Measurements from ENCODE around the gene PRKN. TPM values are rescaled to one million over a fixed set of nuclear protein-coding genes. Genes with fewer than 3 reads are reported as not detected.

PRKN gene
- total and polyA plus RNA-seq, 5 experiments from 2014 or later = 2.2 to 5.6 (median 3.5) TPM

DNA sequence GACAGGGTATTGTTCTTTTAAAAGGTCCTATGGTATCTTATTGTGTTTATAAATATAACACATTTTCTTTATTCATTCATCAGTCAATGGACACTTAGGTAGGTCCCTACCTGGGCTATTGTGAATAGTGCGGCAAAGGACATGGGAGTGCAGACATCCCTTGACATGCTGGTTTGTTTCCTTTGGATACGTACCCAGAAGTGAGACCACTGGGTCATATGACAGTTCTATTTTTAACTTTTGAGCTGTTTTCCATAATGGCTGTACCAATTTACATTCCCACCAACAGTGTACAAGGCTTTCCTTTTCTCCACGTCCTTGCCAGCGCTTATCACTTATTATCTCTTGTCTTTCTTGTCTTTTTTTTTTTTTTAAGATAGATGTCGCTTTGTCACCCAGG, 627.5 kb downstream of the PRKN start:
- peaks cover 0 to 84% (median 23%) of the 10 kb centered on the region in 9 donors for H3K9me3 Mint-ChIP-seq
- POLR2A ChIA-PET = no interaction called here
- peaks cover 0 to 26% (median 24%) of the 10 kb centered on the region in 3 donors for H3K36me3 Mint-ChIP-seq
- ATAC-seq (no peak), DNase-seq (no peak)
- H3K27me3 Mint-ChIP-seq = no peaks in the 10 kb centered on the region
- no peaks in the 10 kb centered on the region for H3K4me1 Mint-ChIP-seq
- no peak overlapping the region for H3K27ac Mint-ChIP-seq
- no peak overlapping the region for H3K4me3 Mint-ChIP-seq

DNA sequence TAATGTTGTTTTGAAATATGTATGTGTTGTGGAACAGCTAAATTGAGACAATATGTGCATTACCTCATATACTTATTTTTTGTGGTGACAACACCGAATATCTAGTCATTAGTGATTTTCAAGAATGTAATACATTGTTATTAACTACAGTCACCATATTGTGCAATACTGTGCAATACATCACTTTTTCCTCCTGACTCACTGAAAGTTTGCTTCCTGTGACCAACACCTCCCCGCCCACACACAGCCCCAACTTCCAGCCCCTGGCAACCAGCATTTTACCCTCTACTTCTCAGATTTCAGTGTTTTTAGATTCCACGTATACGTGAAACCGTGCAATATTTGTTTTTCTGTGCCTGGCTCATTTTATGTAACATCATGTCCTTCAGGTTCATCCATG, 627.9 kb downstream of the PRKN start:
- POLR2A ChIA-PET = no interaction called here
- no peak for ATAC-seq
- Mint-ChIP-seq H3K4me3 (no peak overlapping the region), H3K4me1 (no peaks in the 10 kb centered on the region), H3K27me3 (no peaks in the 10 kb centered on the region), H3K9me3 (peaks cover 0 to 88% (median 27%) of the 10 kb centered on the region in 9 donors), H3K27ac (no peak overlapping the region), H3K36me3 (peaks cover 0 to 30% (median 28%) of the 10 kb centered on the region in 3 donors)
- no peak for DNase-seq

DNA sequence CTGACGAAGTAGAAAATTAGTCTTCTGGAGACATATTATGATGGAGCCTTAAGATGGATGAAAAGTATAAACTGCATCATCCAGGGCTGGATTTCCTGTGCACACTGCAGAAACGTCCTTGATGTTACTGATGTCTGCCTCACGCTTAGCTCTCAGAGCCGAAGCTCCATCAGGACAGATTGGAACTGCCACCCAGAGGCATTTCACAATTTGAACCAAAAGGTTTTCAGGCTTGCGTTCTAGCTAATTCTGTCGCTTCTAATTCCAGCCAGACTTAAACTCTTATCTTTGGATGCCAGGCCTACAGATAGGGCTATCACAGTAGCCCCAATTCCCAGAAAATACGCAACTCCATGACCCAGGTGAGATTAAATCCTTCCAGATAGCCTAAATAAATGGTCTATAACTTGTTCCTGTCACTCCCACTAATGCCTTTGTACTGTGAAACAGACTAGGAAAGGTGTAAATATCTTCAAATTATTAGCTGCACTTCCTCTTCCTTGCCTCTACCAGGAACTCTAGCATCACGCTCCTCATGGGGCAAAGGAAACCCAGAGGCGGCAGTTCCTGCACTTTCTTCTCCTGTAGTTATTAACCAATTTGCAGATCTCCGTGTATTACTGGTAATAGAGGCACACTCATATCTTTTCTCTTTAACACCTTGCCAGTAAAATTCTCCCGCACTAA, 634.6 kb downstream of the PRKN start:
- Mint-ChIP-seq H3K4me3 (peak overlapping the region in 1 of 10 donors; percentile 15), H3K27me3 (no peaks in the 10 kb centered on the region), H3K27ac (no peak overlapping the region), H3K4me1 (no peaks in the 10 kb centered on the region), H3K36me3 (peaks cover 0 to 47% (median 28%) of the 10 kb centered on the region in 3 donors), H3K9me3 (peaks cover 0 to 79% (median 33%) of the 10 kb centered on the region in 9 donors)
- no peak for ATAC-seq
- POLR2A ChIA-PET = no interaction called here
- no peak for DNase-seq

DNA sequence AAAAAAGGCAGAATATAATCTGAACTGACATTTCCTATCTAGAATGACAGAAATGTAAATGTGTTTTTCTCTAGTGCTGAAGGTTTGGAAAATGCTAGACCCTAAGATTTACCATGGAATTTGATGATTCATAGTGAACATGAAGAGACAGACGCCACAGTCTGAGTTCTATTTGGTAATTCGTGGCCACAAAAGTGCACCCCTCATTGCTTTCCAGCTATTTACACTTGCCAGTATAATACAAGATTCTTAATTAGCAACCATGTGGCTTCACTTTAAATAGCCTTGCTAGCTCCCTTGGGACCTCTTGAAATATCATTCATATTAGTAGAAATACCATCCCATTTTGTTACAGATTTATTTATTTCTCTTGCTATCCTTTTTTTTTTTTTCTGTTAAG, 636.8 kb downstream of the PRKN start:
- Mint-ChIP-seq H3K9me3 (peaks cover 2 to 66% (median 22%) of the 10 kb centered on the region in 9 donors), H3K36me3 (peaks cover 0 to 46% (median 18%) of the 10 kb centered on the region in 3 donors), H3K4me3 (no peak overlapping the region), H3K4me1 (no peaks in the 10 kb centered on the region), H3K27me3 (no peaks in the 10 kb centered on the region), H3K27ac (no peak overlapping the region)
- DNase-seq = no peak
- POLR2A ChIA-PET = no interaction called here
- ATAC-seq = no peak

DNA sequence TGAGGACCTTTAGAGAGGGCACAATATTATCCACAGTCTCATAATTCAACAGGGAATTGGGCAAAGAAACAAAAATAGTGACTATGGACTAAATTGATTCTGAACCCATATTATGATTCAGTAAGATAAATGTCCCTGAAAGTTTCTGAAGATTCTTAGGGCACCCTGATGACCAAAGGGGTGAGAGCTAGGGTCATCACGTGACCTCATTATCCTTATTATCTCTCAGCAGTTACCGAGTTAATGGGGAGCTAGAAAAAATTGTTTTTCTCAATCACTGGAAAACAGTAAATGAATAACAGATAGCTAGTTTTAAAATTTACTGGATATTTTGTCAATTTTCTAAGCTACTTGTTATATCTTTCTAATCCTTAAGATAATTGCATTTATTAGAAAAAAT, 639.5 kb downstream of the PRKN start:
- POLR2A ChIA-PET = no interaction called here
- H3K4me1 Mint-ChIP-seq = no peaks in the 10 kb centered on the region
- H3K36me3 Mint-ChIP-seq = peaks cover 0 to 31% (median 8%) of the 10 kb centered on the region in 3 donors
- H3K4me3 Mint-ChIP-seq = no peak overlapping the region
- no peaks in the 10 kb centered on the region for H3K27me3 Mint-ChIP-seq
- DNase-seq (no peak), ATAC-seq (no peak)
- H3K27ac Mint-ChIP-seq = no peak overlapping the region
- H3K9me3 Mint-ChIP-seq = peaks cover 2 to 47% (median 16%) of the 10 kb centered on the region in 9 donors

DNA sequence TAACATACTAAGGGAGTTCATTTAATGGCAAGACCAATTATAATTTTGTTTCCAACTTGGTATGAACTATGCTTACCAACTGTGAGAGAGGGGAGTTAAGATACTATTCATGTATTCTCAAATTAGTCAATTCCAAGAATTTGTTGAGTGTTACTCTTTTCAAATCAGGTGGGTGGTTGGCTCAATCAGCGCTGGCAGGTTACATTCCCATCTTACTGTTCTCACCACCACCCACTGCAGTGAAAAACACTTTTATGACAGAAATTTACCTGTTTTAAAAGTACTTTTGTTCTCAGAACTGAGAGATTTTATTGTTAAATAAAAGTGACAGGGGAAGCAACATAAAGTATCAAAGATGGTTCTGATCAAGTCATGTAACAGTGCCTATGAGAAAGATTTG, 642.0 kb downstream of the PRKN start:
- no peaks in the 10 kb centered on the region for H3K27me3 Mint-ChIP-seq
- no peak for DNase-seq
- H3K4me3 Mint-ChIP-seq = no peak overlapping the region
- H3K4me1 Mint-ChIP-seq = no peaks in the 10 kb centered on the region
- POLR2A ChIA-PET = no interaction called here
- H3K27ac Mint-ChIP-seq = no peak overlapping the region
- H3K36me3 Mint-ChIP-seq = peaks cover 0 to 33% (median 5%) of the 10 kb centered on the region in 3 donors
- H3K9me3 Mint-ChIP-seq = peaks cover 2 to 46% (median 21%) of the 10 kb centered on the region in 9 donors
- no peak for ATAC-seq

DNA sequence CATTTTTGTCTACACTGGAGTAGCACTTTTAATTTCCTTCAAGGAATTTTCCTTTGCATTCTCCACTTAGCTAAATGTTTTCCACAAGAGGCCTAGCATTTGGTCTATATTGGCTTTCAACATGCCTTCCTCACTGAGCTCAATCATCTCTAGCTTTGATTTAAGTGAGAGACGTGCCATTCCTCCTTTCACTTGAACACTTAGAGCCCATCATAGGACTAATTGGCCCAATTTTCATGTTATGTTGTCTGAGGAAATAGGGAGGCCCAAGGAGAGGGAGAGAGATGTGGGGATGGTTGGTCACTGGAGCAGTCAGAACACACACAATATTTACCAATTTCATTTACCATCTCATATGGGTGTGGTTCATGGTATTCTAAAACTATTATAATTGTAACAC, 645.0 kb downstream of the PRKN start:
- H3K27me3 Mint-ChIP-seq = no peaks in the 10 kb centered on the region
- no peak overlapping the region for H3K4me3 Mint-ChIP-seq
- no peak overlapping the region for H3K27ac Mint-ChIP-seq
- POLR2A ChIA-PET = no interaction called here
- peaks cover 0 to 54% (median 24%) of the 10 kb centered on the region in 9 donors for H3K9me3 Mint-ChIP-seq
- ATAC-seq = no peak
- no peak for DNase-seq
- peaks cover 0 to 27% (median 4%) of the 10 kb centered on the region in 3 donors for H3K36me3 Mint-ChIP-seq
- H3K4me1 Mint-ChIP-seq = no peaks in the 10 kb centered on the region

DNA sequence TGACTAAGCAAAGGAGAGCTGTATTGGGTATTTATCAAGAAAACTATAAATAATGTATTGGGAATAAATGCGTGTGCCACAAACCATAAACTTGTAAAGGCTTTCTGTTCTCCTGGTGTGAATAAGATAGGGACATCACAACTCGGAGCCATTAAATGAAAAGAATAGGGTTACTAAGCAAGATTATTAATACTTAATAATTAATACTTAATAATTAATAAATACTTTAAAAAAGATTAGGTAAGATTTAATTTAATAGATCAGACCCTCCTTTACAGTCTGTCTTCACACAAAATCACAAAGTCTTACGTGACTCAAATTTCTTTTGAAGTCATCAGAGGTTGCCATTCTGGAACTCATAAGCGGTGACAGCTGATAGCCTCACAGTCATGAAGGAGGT, 648.9 kb downstream of the PRKN start:
- DNase-seq (no peak), ATAC-seq (no peak)
- Mint-ChIP-seq H3K4me1 (no peaks in the 10 kb centered on the region), H3K36me3 (peaks cover 0 to 39% (median 11%) of the 10 kb centered on the region in 3 donors), H3K27ac (no peak overlapping the region), H3K4me3 (no peak overlapping the region), H3K27me3 (no peaks in the 10 kb centered on the region), H3K9me3 (peaks cover 1 to 78% (median 23%) of the 10 kb centered on the region in 9 donors)
- POLR2A ChIA-PET = no interaction called here

DNA sequence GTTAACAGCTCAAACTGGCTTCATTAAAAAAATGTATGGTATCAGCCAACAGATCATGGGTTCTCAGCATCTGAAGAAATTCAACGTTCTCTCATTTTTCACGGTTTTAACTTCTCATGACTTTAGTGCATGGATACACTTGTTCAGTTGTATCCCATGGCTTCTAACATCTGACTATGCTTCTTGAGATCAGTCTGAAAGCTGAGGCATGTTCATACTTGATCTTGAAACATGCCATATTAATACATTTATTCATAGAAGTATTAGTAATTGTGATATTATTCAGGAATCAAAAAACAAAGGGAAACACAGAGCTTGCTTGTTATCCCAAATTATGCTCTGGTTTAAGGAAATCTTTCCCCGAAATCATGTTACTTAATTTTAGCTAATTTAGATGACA, 649.4 kb downstream of the PRKN start:
- no peaks in the 10 kb centered on the region for H3K4me1 Mint-ChIP-seq
- H3K9me3 Mint-ChIP-seq = peaks cover 1 to 79% (median 23%) of the 10 kb centered on the region in 9 donors
- DNase-seq = no peak
- ATAC-seq = no peak
- POLR2A ChIA-PET = no interaction called here
- no peaks in the 10 kb centered on the region for H3K27me3 Mint-ChIP-seq
- no peak overlapping the region for H3K4me3 Mint-ChIP-seq
- H3K27ac Mint-ChIP-seq = no peak overlapping the region
- peaks cover 0 to 37% (median 13%) of the 10 kb centered on the region in 3 donors for H3K36me3 Mint-ChIP-seq

DNA sequence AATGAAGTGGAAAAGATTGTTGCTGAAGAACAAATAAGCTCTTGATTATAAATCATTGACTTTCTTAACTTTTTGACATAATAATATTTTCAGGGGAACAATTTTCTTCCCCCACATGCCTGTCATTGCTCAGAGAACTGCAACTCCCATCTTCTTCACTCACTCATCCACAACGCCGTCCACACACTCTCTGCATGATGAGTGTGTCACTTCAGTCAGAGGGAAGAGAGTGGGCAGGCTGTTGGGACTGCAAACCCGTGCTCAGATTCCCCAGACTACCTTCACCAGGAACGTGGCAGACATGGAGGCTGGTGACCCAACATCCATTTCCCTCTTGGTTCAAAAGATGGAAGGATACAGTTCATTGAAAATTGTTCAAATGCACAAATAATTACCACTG, 650.8 kb downstream of the PRKN start:
- ATAC-seq (no peak), DNase-seq (no peak)
- Mint-ChIP-seq H3K27ac (no peak overlapping the region), H3K4me3 (no peak overlapping the region), H3K9me3 (peaks cover 0 to 80% (median 25%) of the 10 kb centered on the region in 9 donors), H3K4me1 (no peaks in the 10 kb centered on the region), H3K27me3 (no peaks in the 10 kb centered on the region), H3K36me3 (peaks cover 0 to 36% (median 22%) of the 10 kb centered on the region in 3 donors)
- POLR2A ChIA-PET = no interaction called here

DNA sequence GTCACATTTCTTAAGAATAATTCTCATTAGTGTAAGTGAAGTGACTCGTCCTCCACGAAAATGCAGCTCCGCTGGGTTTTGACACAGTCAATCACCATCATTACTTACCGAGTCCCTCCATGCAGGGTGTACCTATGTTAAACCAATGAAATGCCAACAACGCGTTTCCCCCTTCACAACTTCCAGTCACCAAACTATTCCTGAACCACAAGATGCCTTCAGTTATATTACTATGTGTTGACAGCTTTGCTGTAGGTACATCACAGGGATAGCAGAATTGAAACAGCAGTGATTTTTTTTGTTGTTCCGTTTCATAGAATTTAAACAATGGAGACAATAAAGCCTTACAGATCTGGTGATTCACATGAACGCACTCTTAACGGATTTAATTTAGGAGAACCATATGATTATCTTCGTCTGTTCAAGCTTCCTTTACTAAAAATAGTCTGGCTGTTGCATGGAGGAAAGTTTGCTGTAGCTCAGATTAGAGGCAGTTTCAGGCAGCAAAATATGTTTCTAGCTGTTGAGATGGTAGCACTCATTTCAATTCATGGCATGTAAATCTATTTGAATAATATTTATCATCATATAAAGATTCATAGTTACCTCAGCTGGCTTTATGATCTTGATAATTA, 652.8 kb downstream of the PRKN start:
- DNase-seq (no peak), ATAC-seq (no peak)
- Mint-ChIP-seq H3K27me3 (no peaks in the 10 kb centered on the region), H3K9me3 (peaks cover 0 to 86% (median 33%) of the 10 kb centered on the region in 9 donors), H3K27ac (no peak overlapping the region), H3K36me3 (peaks cover 0 to 40% (median 25%) of the 10 kb centered on the region in 3 donors), H3K4me3 (no peak overlapping the region), H3K4me1 (no peaks in the 10 kb centered on the region)
- POLR2A ChIA-PET = no interaction called here

DNA sequence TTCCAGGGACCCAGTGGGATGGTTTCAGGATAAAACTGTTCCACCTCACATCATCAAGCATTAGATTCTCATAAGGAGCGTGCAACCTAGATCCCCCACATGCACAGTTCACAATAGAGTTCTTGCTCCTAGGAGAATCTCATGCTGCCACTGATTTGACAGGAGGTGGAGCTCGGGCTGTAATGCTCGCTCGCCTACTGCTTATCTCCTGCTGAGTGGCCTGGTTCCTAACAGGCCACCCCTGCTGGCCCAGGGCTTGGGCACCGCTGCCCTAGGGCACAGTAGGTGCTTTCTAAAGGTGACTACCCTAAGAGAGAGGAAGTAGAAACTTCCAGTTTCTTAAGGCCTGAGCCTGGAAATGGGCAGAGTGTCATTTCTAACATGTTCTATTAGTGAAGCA, 656.9 kb downstream of the PRKN start:
- Mint-ChIP-seq H3K27ac (no peak overlapping the region), H3K4me3 (no peak overlapping the region), H3K9me3 (peaks cover 0 to 91% (median 51%) of the 10 kb centered on the region in 9 donors), H3K4me1 (no peaks in the 10 kb centered on the region), H3K36me3 (peaks cover 3 to 54% (median 45%) of the 10 kb centered on the region in 3 donors), H3K27me3 (no peaks in the 10 kb centered on the region)
- POLR2A ChIA-PET = no interaction called here
- no peak for ATAC-seq
- no peak for DNase-seq

DNA sequence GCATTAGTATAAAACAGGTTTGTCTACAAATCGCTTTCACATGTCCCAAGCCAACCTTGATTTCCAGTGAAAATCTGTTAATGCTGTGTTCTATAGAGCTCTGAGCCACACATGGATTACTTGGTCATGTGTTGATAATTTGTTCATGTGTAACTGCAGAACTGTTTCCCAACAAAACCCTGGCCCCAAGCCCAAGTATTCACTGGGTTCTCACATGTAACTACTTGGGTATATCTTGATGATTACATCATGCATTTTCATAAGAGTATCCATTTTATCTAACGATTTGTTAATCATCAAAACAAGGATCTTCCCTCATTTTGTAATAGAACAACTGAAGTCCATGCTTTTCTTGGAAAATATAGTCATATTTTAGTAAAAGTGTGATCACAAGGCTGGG, 657.6 kb downstream of the PRKN start:
- POLR2A ChIA-PET = no interaction called here
- H3K9me3 Mint-ChIP-seq = peaks cover 0 to 86% (median 51%) of the 10 kb centered on the region in 9 donors

More for the DNA sequence above, 657.6 kb downstream of the PRKN start:
- DNase-seq (no peak), ATAC-seq (no peak)
- Mint-ChIP-seq H3K27ac (no peak overlapping the region), H3K36me3 (peaks cover 3 to 50% (median 45%) of the 10 kb centered on the region in 3 donors), H3K4me1 (no peaks in the 10 kb centered on the region), H3K27me3 (no peaks in the 10 kb centered on the region), H3K4me3 (no peak overlapping the region)

Data from naive thymus-derived CD8-positive, alpha-beta T cell (primary cell).